Measurements from ENCODE around the gene LRRC41.
"Not testable (repeated sequence)": the region's sequence is repeated elsewhere in the genome, so short reads cannot be mapped to it uniquely, and the experiment has no call there.

LRRC41 gene

DNA sequence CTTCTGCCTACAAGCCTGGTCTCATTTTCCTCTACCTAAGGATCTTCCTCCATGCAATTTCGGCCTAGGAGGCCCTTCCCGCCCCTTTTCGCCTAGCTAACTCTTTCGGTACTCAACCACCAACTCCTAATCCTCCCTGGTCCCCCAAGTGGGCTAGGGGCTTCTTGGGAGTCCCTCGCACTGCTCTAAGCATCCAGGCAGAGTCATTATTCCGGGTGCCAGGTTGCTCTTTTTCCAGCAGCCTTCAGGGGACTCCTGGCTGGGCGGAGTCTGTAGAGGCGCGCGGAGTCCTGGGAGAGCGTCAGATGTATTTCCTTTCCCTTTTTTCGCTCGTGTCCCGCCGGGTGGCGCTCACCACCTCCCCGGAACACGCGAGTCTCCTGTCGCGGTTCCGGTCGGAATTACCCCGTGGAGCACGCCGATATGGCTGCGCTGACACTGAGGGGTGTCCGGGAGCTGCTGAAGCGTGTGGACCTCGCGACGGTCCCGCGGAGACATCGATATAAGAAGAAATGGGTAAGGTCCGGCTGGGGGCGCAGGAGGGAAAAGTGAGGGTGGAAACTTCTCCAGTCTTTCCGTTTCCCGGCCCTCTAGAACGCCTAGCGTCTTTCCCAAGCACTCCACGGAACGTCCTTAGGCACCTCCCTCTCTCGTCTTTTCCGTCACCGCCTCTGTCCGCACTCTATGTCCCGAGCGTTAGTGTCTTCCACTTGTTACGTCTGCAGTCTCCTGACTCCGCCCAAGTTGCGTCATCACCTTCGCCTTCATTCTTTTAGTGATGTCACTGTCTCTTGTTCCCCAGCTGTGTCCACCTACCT is 37.2 kb upstream of the LRRC41 start, which contains the start of gene NSUN4:
NSUN4 (plus strand) TSS at position 404 of the 818 bp plus-strand sequence; CDS start at position 424, 20 bp downstream.
- Histone ChIP-seq H3K4me1 (peaks cover 0 to 24% (median 20%) of the 10 kb centered on the region in 4 donors), H3K27ac (peak within 1 kb of the TSS; percentile 88 to 97), H3K9me3 (no peaks in the 10 kb centered on the region), H3K27me3 (no peaks in the 10 kb centered on the region), H3K4me3 (peak within 1 kb of the TSS; percentile 59 to 82), H3K36me3 (peaks cover 12 to 40% (median 20%) of the 10 kb centered on the region in 3 donors)
- TF ChIP-seq, protein P1, sequence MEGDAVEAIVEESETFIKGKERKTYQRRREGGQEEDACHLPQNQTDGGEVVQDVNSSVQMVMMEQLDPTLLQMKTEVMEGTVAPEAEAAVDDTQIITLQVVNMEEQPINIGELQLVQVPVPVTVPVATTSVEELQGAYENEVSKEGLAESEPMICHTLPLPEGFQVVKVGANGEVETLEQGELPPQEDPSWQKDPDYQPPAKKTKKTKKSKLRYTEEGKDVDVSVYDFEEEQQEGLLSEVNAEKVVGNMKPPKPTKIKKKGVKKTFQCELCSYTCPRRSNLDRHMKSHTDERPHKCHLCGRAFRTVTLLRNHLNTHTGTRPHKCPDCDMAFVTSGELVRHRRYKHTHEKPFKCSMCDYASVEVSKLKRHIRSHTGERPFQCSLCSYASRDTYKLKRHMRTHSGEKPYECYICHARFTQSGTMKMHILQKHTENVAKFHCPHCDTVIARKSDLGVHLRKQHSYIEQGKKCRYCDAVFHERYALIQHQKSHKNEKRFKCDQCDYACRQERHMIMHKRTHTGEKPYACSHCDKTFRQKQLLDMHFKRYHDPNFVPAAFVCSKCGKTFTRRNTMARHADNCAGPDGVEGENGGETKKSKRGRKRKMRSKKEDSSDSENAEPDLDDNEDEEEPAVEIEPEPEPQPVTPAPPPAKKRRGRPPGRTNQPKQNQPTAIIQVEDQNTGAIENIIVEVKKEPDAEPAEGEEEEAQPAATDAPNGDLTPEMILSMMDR (IDR thresholded peaks at IDR 0.05): peak; percentile 57 to 62
- intact Hi-C loops (cut with DNase I; ENCODE audit: low total_unique reads): loop anchor here (10.0 kb wide), 1 partner anchor 96 kb away; the partner anchor contains the start of gene RAD54L
- peak; percentile 95 to 97 for DNase-seq

DNA sequence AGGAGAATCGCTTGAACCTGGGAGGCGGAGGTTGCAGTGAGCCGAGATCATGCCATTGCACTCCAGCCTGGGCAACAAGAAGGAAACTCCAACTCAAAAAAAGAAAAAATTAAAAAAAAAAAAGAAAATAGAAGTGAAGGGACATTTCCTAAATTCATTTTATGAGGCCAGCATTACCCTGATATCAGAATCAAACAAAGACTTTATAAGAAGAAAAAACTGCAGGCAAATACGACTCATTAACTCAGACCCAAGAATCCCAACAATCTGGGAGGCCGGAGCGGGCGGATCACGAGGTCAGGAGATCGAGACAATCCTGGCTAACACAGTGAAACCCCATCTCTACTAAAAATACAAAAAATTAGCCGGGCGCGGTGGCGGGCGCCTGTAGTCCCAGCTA is 34.0 kb upstream of the LRRC41 start:
- H3K9me3 ChIP-seq; DNase-seq; H3K4me3 ChIP-seq; intact Hi-C loops (cut with DNase I; ENCODE audit: low total_unique reads); H3K27ac ChIP-seq; H3K36me3 ChIP-seq; H3K27me3 ChIP-seq: not testable (repeated sequence)
- peaks cover 0 to 24% (median 19%) of the 10 kb centered on the region in 4 donors for H3K4me1 ChIP-seq

DNA sequence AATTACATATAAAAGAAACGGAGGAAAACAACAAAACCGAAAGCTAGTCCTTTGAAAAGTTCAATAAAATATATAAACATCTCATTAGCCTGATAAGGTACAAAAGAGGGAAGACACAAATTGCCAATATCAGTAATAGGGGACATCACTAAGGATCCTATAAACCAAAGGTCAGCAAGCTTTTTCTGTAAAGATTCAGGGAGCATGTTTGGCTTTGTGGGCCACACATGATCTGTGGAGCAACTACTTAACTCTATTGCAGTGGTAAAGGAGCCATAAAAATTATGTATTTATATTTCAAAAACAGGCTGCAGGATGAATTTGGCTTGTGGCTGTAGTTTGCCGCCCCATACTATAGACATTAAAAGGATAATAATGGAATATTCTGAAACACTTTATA is 31.7 kb upstream of the LRRC41 start:
- intact Hi-C loops (cut with DNase I; ENCODE audit: low total_unique reads): no loop called here
- no peak overlapping the region for H3K4me3 ChIP-seq
- no peak overlapping the region for H3K27ac ChIP-seq
- DNase-seq: no peak
- no peaks in the 10 kb centered on the region for H3K9me3 ChIP-seq
- peaks cover 0 to 10% (median 6%) of the 10 kb centered on the region in 4 donors for H3K4me1 ChIP-seq
- no peaks in the 10 kb centered on the region for H3K27me3 ChIP-seq
- TF ChIP-seq, protein P1 (IDR thresholded peaks at IDR 0.05): no peak
- H3K36me3 ChIP-seq: no peaks in the 10 kb centered on the region

DNA sequence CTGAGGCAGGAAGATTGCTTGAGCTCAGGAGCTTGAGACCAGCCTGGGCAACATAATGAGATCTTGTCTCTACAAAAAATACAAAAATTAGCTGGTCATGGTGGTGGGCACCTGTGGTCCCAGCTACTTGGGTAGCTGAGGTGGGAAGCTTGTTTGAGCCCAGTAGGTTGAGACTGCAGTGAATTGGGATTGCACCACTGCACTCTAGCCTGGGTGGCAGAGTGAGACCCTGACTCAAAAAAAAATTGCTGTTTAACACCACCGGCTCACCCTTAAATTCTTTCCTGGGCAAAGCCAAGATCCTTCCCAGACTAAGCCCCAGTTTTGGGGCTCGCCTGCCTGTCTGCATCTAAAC is 30.6 kb upstream of the LRRC41 start:
- DNase-seq: no peak
- Histone ChIP-seq H3K9me3 (no peaks in the 10 kb centered on the region), H3K4me3 (no peak overlapping the region), H3K4me1 (peaks cover 0 to 1% (median 0%) of the 10 kb centered on the region in 4 donors), H3K27ac (no peak overlapping the region), H3K36me3 (no peaks in the 10 kb centered on the region), H3K27me3 (no peaks in the 10 kb centered on the region)
- TF ChIP-seq, protein P1 (IDR thresholded peaks at IDR 0.05): no peak
- intact Hi-C loops (cut with DNase I; ENCODE audit: low total_unique reads): no loop called here

GRCh38 chr1:46333300-46334029 is 30.0 kb upstream of the LRRC41 start:
- TF ChIP-seq, protein P1 (IDR thresholded peaks at IDR 0.05): no peak
- no peak overlapping the region for H3K27ac ChIP-seq
- H3K27me3 ChIP-seq: no peaks in the 10 kb centered on the region
- H3K36me3 ChIP-seq: no peaks in the 10 kb centered on the region
- no peaks in the 10 kb centered on the region for H3K9me3 ChIP-seq
- DNase-seq: no peak
- H3K4me1 ChIP-seq: no peaks in the 10 kb centered on the region
- no peak overlapping the region for H3K4me3 ChIP-seq
- intact Hi-C loops (cut with DNase I; ENCODE audit: low total_unique reads): no loop called here

GRCh38 chr1:46331786-46332540 is 28.5 kb upstream of the LRRC41 start:
- H3K9me3 ChIP-seq; H3K4me1 ChIP-seq; DNase-seq; H3K27ac ChIP-seq; H3K4me3 ChIP-seq; intact Hi-C loops (cut with DNase I; ENCODE audit: low total_unique reads); H3K36me3 ChIP-seq; H3K27me3 ChIP-seq: not testable (repeated sequence)

DNA sequence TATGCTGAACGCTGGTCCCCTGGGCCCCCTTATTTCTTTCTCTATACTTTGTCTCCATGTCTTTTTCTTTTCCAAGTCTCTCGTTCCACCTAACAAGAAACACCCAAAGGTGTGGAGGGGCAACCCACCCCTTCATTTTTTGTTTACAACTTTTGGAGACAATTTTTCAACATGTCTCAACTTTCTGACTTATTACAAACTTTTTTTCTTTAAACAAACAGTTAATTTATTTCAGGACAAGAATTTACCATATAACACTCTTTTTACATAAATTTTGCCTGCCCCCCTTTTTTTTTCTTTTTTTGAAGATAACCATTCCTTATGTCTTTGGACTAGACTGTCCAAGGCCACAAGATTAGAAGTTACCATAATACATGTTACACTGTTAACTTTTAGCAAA is 27.0 kb upstream of the LRRC41 start:
- H3K9me3 ChIP-seq; intact Hi-C loops (cut with DNase I; ENCODE audit: low total_unique reads); H3K27me3 ChIP-seq; H3K27ac ChIP-seq; H3K4me1 ChIP-seq; DNase-seq; H3K4me3 ChIP-seq; H3K36me3 ChIP-seq: not testable (repeated sequence)

DNA sequence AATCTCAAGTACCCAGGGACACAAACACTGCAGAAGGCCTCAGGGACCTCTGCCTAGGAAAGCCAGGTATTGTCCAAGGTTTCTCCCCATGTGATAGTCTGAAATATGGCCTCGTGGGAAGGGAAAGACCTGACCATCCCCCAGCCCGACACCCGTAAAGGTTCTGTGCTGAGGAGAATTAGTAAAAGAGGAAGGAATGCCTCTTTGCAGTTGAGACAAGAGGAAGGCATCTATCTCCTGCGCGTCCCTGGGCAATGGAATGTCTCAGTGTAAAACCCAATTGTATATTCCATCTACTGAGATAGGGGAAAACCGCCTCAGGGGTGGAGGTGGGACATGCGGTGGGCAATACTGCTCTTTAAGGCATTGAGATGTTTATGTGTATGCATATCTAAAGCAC is 26.4 kb upstream of the LRRC41 start:
- H3K4me1 ChIP-seq; intact Hi-C loops (cut with DNase I; ENCODE audit: low total_unique reads); H3K27me3 ChIP-seq; H3K36me3 ChIP-seq; H3K4me3 ChIP-seq; DNase-seq; H3K9me3 ChIP-seq; H3K27ac ChIP-seq: not testable (repeated sequence)

- H3K27me3 ChIP-seq; H3K4me3 ChIP-seq; H3K27ac ChIP-seq; H3K36me3 ChIP-seq; H3K9me3 ChIP-seq; intact Hi-C loops (cut with DNase I; ENCODE audit: low total_unique reads); DNase-seq; H3K4me1 ChIP-seq: not testable (repeated sequence)
Observed at GRCh38 chr1:46328182-46328581, 24.8 kb upstream of the LRRC41 start.

All from tibial artery (tissue), 4 donors.